ENCODE data around the gene CEACAM21. TPM values are rescaled to one million over a fixed set of nuclear protein-coding genes. Genes with fewer than 3 reads are reported as not detected.

The CEACAM21 gene
- total RNA-seq, 1 donor from 2014 or later, result 12.0 TPM

GRCh38 chr19:41566001-41566400 is 10.0 kb upstream of the CEACAM21 start:
- Mint-ChIP-seq H3K27ac (no peak overlapping the region), H3K4me3 (no peak overlapping the region), H3K36me3 (ENCODE audit: low read depth) (peaks cover 11% of the 10 kb centered on the region), H3K4me1 (peaks cover 43% of the 10 kb centered on the region), H3K27me3 (peaks cover 9% of the 10 kb centered on the region), H3K9me3 (no peaks in the 10 kb centered on the region)
- POLR2A ChIA-PET, result interaction anchor here (0.7 to 1.5 kb wide), 2 partner anchors 17 to 34 kb away, joined by 3 to 10 read pairs; no protein-coding TSS in a partner anchor
- DNase-seq (no peak), ATAC-seq (ENCODE audit: low read depth) (no peak)
- intact Hi-C loops (cut with micrococcal nuclease), result no loop called here
- CTCF ChIA-PET, result interaction anchor here (0.8 to 16.0 kb wide), 6 partner anchors 10 to 126 kb away, joined by 3 to 344 read pairs (median 30); partner anchors contain the start of genes CEACAM21, DMAC2 and ERICH4
- TF ChIP-seq CTCF (IDR thresholded peaks at IDR 0.05), result no peak

- ChIA-PET POLR2A (interaction anchor here (0.7 to 1.2 kb wide), 5 partner anchors 23 to 242 kb away, joined by 3 to 4 read pairs (median 4); partner anchors contain the start of gene ERICH4), CTCF (interaction anchor here (0.7 to 16.0 kb wide), 16 partner anchors 9 to 442 kb away, joined by 3 to 344 read pairs (median 4); partner anchors contain the start of genes DMAC2 and ERICH4)
- ATAC-seq (ENCODE audit: low read depth), result no peak
- Mint-ChIP-seq H3K9me3 (no peaks in the 10 kb centered on the region), H3K27me3 (peaks cover 6% of the 10 kb centered on the region), H3K36me3 (ENCODE audit: low read depth) (peaks cover 7% of the 10 kb centered on the region), H3K4me1 (peaks cover 15% of the 10 kb centered on the region), H3K4me3 (no peak overlapping the region), H3K27ac (no peak overlapping the region)
- no peak for DNase-seq
- intact Hi-C loops (cut with micrococcal nuclease), result loop anchor here (1.0 to 10.0 kb wide), 7 partner anchors 26 to 597 kb away; partner anchors contain the start of gene HNRNPUL1
- no peak for TF ChIP-seq CTCF (IDR thresholded peaks at IDR 0.05)
These were observed 6.3 kb upstream of the CEACAM21 start for GRCh38 chr19:41569481-41570150.

GRCh38 chr19:41570179-41570578 is 5.8 kb upstream of the CEACAM21 start:
- Mint-ChIP-seq H3K9me3 (no peaks in the 10 kb centered on the region), H3K4me3 (no peak overlapping the region), H3K4me1 (peaks cover 13% of the 10 kb centered on the region), H3K36me3 (ENCODE audit: low read depth) (peaks cover 7% of the 10 kb centered on the region), H3K27me3 (peaks cover 5% of the 10 kb centered on the region), H3K27ac (no peak overlapping the region)
- ChIA-PET POLR2A (interaction anchor here (0.6 to 1.1 kb wide), 5 partner anchors 24 to 827 kb away, joined by 3 to 4 read pairs (median 3); partner anchors contain the start of gene ERICH4), CTCF (interaction anchor here (0.5 to 16.0 kb wide), 24 partner anchors 10 to 443 kb away, joined by 3 to 344 read pairs (median 3); partner anchors contain the start of genes DMAC2 and ERICH4)
- TF ChIP-seq CTCF (IDR thresholded peaks at IDR 0.05), result no peak
- intact Hi-C loops (cut with micrococcal nuclease), result loop anchor here (1.0 to 10.0 kb wide), 7 partner anchors 25 to 598 kb away; partner anchors contain the start of gene HNRNPUL1
- no peak for ATAC-seq (ENCODE audit: low read depth)
- no peak for DNase-seq

DNA sequence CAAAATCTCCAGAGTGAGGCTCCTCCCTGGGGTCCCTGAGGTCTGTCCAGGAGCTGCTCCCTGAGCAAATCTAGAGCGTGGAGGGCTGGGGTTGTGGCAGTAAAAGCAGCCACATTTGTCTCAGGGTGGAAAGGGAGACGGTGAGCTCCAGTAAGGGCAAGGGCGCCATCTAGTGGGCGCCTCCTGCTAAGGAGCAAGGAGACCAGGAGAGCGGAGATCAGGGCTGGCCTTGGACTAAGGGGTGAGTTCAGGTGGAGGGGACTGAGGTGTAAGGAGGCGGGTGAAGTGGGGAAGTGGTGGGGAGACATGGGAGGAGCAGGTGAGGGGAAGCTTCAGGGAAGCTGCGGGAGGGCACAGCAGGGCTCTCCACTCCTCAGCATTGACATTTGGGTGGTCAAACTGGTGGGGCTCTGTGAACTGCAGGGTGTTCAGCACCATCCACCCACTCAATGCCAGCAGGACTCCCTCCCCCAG is 5.3 kb upstream of the CEACAM21 start:
- Mint-ChIP-seq H3K9me3 (no peaks in the 10 kb centered on the region), H3K4me3 (no peak overlapping the region), H3K27ac (no peak overlapping the region), H3K27me3 (peaks cover 2% of the 10 kb centered on the region), H3K4me1 (peaks cover 14% of the 10 kb centered on the region), H3K36me3 (ENCODE audit: low read depth) (peaks cover 7% of the 10 kb centered on the region)
- intact Hi-C loops (cut with micrococcal nuclease), result loop anchor here (1.0 to 10.0 kb wide), 7 partner anchors 25 to 598 kb away; partner anchors contain the start of gene HNRNPUL1
- CTCF ChIA-PET, result interaction anchor here (0.5 to 16.0 kb wide), 26 partner anchors 9 to 443 kb away, joined by 3 to 344 read pairs (median 3); partner anchors contain the start of genes CCDC97 and ERICH4
- peak; percentile 77 for DNase-seq
- TF ChIP-seq CTCF (IDR thresholded peaks at IDR 0.05), result peak; percentile 50
- peak; percentile 97 for ATAC-seq (ENCODE audit: low read depth)
- POLR2A ChIA-PET, result interaction anchor here (0.6 to 1.1 kb wide), 5 partner anchors 24 to 828 kb away, joined by 3 to 7 read pairs (median 4); no protein-coding TSS in a partner anchor

Measured in activated B cell treated with CpG ODN at 0.5 μM for 24 hours (primary cell).